Endothelial cell of umbilical vein (primary cell): ENCODE results near the gene TMEM81. TPM values are rescaled to one million over a fixed set of nuclear protein-coding genes. Genes with fewer than 3 reads are reported as not detected.

Experiments used
- BruUV-seq: library from RNA; stranded (reverse); fragments of 400-500 nt; replicated peaks from 2 replicates; lab custom pipeline; 2021; lab: Mats Ljungman, UMichigan
- CTCF ChIA-PET: fragments of 300-600, 350-600 bp; sonication (Branson Sonifier 250); formaldehyde crosslinking; loops from one replicate; lab custom pipeline; 2021; ENCODE audit warnings: antibody characterized with exemption, inconsistent platforms; lab: Charles Lee
- POLR2A ChIA-PET: fragments of 300-600, 350-600 bp; sonication (Branson Sonifier 250); formaldehyde crosslinking; loops from one replicate; lab custom pipeline; 2021; ENCODE audit warnings: antibody characterized with exemption, inconsistent platforms; lab: Charles Lee
- DNase-seq: peaks from one replicate; pipeline ENCODE4 v3.0.0-alpha.2; 2011; ENCODE audit warnings: low read depth, low spot score
- FAIRE-seq: peaks from 2 replicates; lab custom pipeline; 2011; peaks lifted over from hg19 to GRCh38; lab: Jason Lieb, UNC
- H2AFZ ChIP-seq: 2 replicates; pipeline ENCODE4 v1.6.0; 2012; ENCODE audit warnings: low read depth, low read length, control low read depth, inconsistent platforms
- H3K27ac ChIP-seq: 2 replicates; pipeline ENCODE4 v1.5.1; 2011; ENCODE audit warnings: low read depth, mild to moderate bottlenecking, control low read depth, low read length, moderate library complexity; ENCODE audit not compliant: insufficient read depth
- H3K27me3 ChIP-seq, 2 experiments: 2 replicates each; pipeline versions ENCODE4 v1.6.0 to v1.6.1; 2011; ENCODE audit warnings: low read length in 2 of 2, mixed read lengths in 1 of 2; ENCODE audit not compliant: control insufficient read depth in 2 of 2, insufficient read depth in 2 of 2
- H3K36me3 ChIP-seq, 2 experiments: 2 replicates in 1 of 2; 3 replicates in 1 of 2; pipeline ENCODE4 v1.5.1; 2011; ENCODE audit warnings: low read length in 2 of 2, mild to moderate bottlenecking in 1 of 2, moderate library complexity in 1 of 2; ENCODE audit not compliant: control insufficient read depth in 2 of 2, insufficient read depth in 2 of 2; ENCODE audit errors: extremely low read depth in 1 of 2
- H3K4me1 ChIP-seq: 3 replicates; pipeline ENCODE4 v1.5.1; 2011; ENCODE audit warnings: mild to moderate bottlenecking, low read length; ENCODE audit not compliant: control insufficient read depth, insufficient read depth; ENCODE audit errors: extremely low read depth
- H3K4me2 ChIP-seq: 2 replicates; pipeline ENCODE4 v1.6.1; 2011; ENCODE audit warnings: low read length, control low read depth, mixed read lengths; ENCODE audit not compliant: insufficient read depth
- H3K4me3 ChIP-seq, 3 experiments: fragments of 200-600 bp in 1 of 3; sonication (generic), shearing (Covaris generic) in 1 of 3; replicated peaks in 1 of 3; 2 replicates each; pipeline ENCODE4 v1.5.1; 2011 to 2016; ENCODE audit warnings: control low read depth in 3 of 3, low read length in 3 of 3, mild to moderate bottlenecking in 2 of 3, inconsistent platforms in 1 of 3, low read depth in 1 of 3, moderate library complexity in 1 of 3; ENCODE audit not compliant: insufficient read depth in 1 of 3
- H3K79me2 ChIP-seq: 2 replicates; pipeline ENCODE4 v1.6.0; 2012; ENCODE audit warnings: low read length, inconsistent platforms; ENCODE audit not compliant: control insufficient read depth, insufficient read depth
- H3K9ac ChIP-seq: replicated peaks from 2 replicates; pipeline ENCODE3; 2011; ENCODE audit warnings: low read length, control low read depth; ENCODE audit not compliant: insufficient read depth; ENCODE audit errors: extremely low read depth
- H3K9me1 ChIP-seq: replicated peaks from 3 replicates; pipeline ENCODE4 v1.6.0; 2011; ENCODE audit warnings: mild to moderate bottlenecking, low read length; ENCODE audit not compliant: control insufficient read depth, insufficient read depth; ENCODE audit errors: extremely low read depth
- H3K9me3 ChIP-seq: replicated peaks from 2 replicates; pipeline ENCODE4 v1.5.1; 2012; ENCODE audit warnings: low read length, inconsistent platforms; ENCODE audit not compliant: control insufficient read depth, insufficient read depth
- H4K20me1 ChIP-seq: replicated peaks from 2 replicates; pipeline ENCODE3; 2011; ENCODE audit warnings: mild to moderate bottlenecking, low read length; ENCODE audit not compliant: control insufficient read depth, insufficient read depth; ENCODE audit errors: extremely low read depth
- EZH2 ChIP-seq: IDR thresholded peaks from 2 replicates; pipeline ENCODE4 v1.6.1; 2012; ENCODE audit warnings: borderline replicate concordance, low read depth, mild to moderate bottlenecking, moderate library complexity, low read length, inconsistent platforms; ENCODE audit not compliant: severe bottlenecking
- FOS ChIP-seq: IDR thresholded peaks from 2 replicates; pipeline ENCODE4 v1.6.1; 2011; ENCODE audit warnings: mild to moderate bottlenecking, low read length, moderate library complexity, borderline replicate concordance; ENCODE audit not compliant: insufficient read depth
- GATA2 ChIP-seq: IDR thresholded peaks from 2 replicates; pipeline ENCODE4 v1.7.0; 2011; ENCODE audit warnings: low read depth, mild to moderate bottlenecking, moderate library complexity, mixed read lengths, low read length; ENCODE audit not compliant: insufficient read length, insufficient read depth
- JUN ChIP-seq: IDR thresholded peaks from 2 replicates; pipeline ENCODE4 v1.6.1; 2011; ENCODE audit warnings: borderline replicate concordance, low read depth; ENCODE audit not compliant: insufficient read length, insufficient read depth
- MYC ChIP-seq: IDR thresholded peaks from one replicate; pipeline ENCODE4 v1.6.1; 2011; ENCODE audit warnings: mild to moderate bottlenecking, low read depth, low read length
- POLR2A ChIP-seq: IDR thresholded peaks from 2 replicates; pipeline ENCODE4 v1.6.1; 2012; ENCODE audit warnings: low read depth, mild to moderate bottlenecking, control low read depth, low read length
- POLR2AphosphoS5 ChIP-seq: IDR thresholded peaks from 2 replicates; pipeline ENCODE4 v1.6.1; 2012; ENCODE audit warnings: low read depth, mild to moderate bottlenecking, control low read depth, low read length, moderate library complexity; ENCODE audit not compliant: insufficient read depth
- dilution Hi-C: fragments of 300-500 bp; cut with MboI; formaldehyde crosslinking; loops from one replicate; pipeline ENCODE4 v1.15.0; 2019; ENCODE audit warnings: low sequenced_read_pairs; ENCODE audit not compliant: extremely low pct_ligation_motif_present
- intact Hi-C: fragments of 100-400 bp; cut with micrococcal nuclease; formaldehyde crosslinking; loops from one replicate; pipeline ENCODE4 v1.10.0; 2022
- polyA plus RNA-seq, 4 experiments: library from polyadenylated mRNA; depleted of rRNA in 3 of 4; stranded (reverse) in 3 of 4; unstranded in 1 of 4; fragments of >200 nt; gene quantifications; 2 replicates each; pipeline versions ENCODE4 v1.2.1 to v1.2.3, GENCODE V29; 2011 to 2012; ENCODE audit warnings: missing spikeins in 1 of 4
- total RNA-seq: library from RNA; stranded (reverse); gene quantifications from 2 replicates; pipeline ENCODE4 v1.2.3, GENCODE V29; 2021
- TF ChIP-seq, protein P1 (sequence below): IDR thresholded peaks from 2 replicates; pipeline ENCODE4 v1.6.1; 2011; ENCODE audit not compliant: insufficient read depth, insufficient read length
- TF ChIP-seq, protein P2 (sequence below), 2 donors: IDR thresholded peaks; 1 replicate in 1 of 2; 2 replicates in 1 of 2; pipeline ENCODE4 v1.5.1; 2011; ENCODE audit warnings: low read length in 2 of 2, mild to moderate bottlenecking in 2 of 2, moderate library complexity in 2 of 2, control low read depth in 1 of 2, inconsistent platforms in 1 of 2, low read depth in 1 of 2; ENCODE audit not compliant: insufficient read depth in 1 of 2; ENCODE audit errors: extremely low read depth in 1 of 2

TMEM81 gene
- total and polyA plus RNA-seq, 2 donors (not counting 3 experiments of a cell fraction or from before 2014, with no cell fraction given), result 1.5 to 2.9 TPM

DNA sequence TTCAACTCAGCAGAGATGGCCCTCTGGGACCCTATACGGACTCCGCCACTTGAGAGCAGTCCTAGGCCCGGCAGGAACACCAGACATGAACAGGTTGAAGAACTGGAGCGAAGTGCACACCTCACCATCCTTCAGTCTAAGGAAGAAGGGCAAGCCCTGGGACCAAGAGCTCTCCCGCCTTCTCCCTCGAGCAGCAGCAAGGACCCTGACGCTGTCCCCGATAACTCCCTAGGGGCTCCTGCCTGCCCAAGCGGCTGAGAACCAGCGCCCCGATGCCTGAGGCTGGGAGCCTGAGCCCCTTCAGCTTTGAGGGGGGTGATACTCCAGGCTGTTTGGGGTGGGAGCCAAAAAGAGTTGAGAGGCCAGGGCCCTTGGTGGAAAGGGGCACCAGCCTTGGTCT lies 10.2 kb downstream of the TMEM81 start:
- Histone ChIP-seq H4K20me1 (no peaks in the 10 kb centered on the region), H2AFZ (no peak overlapping the region), H3K36me3 (no peaks in the 10 kb centered on the region), H3K27me3 (no peaks in the 10 kb centered on the region), H3K4me2 (no peak overlapping the region), H3K9ac (no peak overlapping the region), H3K4me1 (no peaks in the 10 kb centered on the region), H3K79me2 (no peaks in the 10 kb centered on the region), H3K9me1 (no peaks in the 10 kb centered on the region), H3K9me3 (no peaks in the 10 kb centered on the region), H3K27ac (no peak overlapping the region), H3K4me3 (no peak overlapping the region)
- no peak for DNase-seq
- dilution Hi-C loops, result no loop called here
- BruUV-seq, result no TSS peak
- CTCF ChIA-PET, result interaction anchor here (5.3 kb wide), 1 partner anchor 12 kb away, joined by 63 read pairs; no protein-coding TSS in a partner anchor
- intact Hi-C loops, result no loop called here
- no peak for FAIRE-seq
- TF ChIP-seq POLR2AphosphoS5, result no peak
- no peak for TF ChIP-seq MYC
- no peak for TF ChIP-seq EZH2
- no peak for TF ChIP-seq POLR2A
- no peak for TF ChIP-seq JUN
- TF ChIP-seq, protein P1, sequence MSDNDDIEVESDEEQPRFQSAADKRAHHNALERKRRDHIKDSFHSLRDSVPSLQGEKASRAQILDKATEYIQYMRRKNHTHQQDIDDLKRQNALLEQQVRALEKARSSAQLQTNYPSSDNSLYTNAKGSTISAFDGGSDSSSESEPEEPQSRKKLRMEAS, result no peak
- TF ChIP-seq FOS, result no peak
- no peak for TF ChIP-seq GATA2
- TF ChIP-seq, protein P2, sequence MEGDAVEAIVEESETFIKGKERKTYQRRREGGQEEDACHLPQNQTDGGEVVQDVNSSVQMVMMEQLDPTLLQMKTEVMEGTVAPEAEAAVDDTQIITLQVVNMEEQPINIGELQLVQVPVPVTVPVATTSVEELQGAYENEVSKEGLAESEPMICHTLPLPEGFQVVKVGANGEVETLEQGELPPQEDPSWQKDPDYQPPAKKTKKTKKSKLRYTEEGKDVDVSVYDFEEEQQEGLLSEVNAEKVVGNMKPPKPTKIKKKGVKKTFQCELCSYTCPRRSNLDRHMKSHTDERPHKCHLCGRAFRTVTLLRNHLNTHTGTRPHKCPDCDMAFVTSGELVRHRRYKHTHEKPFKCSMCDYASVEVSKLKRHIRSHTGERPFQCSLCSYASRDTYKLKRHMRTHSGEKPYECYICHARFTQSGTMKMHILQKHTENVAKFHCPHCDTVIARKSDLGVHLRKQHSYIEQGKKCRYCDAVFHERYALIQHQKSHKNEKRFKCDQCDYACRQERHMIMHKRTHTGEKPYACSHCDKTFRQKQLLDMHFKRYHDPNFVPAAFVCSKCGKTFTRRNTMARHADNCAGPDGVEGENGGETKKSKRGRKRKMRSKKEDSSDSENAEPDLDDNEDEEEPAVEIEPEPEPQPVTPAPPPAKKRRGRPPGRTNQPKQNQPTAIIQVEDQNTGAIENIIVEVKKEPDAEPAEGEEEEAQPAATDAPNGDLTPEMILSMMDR (IDR thresholded peaks at IDR 0.05; ENCODE audit: extremely low read depth in 1 of 2, insufficient read depth in 1 of 2, low read depth in 1 of 2, low read length in 2 of 2), result no peak
- POLR2A ChIA-PET, result no interaction called here
